ENCODE data around the gene SH3PXD2A.

DNA sequence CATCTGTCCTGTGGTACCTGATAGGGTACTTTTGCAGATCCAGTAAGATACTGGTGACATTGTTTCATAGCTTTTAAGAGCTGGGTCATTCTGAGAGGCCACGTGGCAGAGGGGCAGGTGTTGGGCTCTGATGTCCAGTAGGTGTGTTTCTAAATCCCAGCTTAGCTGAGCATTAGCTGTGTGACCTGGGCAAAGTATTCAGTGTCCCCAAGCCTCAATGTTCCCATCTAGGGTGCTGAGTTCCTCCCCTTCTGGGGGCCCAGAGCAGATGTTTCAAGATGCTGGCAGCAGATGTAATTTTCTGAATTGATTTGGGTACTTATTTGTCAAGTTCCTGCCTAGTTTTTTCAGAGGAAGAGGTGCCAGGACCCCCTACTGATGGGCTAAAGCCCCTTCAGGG lies 309.0 kb downstream of the SH3PXD2A start:
- TF ChIP-seq, protein P1, sequence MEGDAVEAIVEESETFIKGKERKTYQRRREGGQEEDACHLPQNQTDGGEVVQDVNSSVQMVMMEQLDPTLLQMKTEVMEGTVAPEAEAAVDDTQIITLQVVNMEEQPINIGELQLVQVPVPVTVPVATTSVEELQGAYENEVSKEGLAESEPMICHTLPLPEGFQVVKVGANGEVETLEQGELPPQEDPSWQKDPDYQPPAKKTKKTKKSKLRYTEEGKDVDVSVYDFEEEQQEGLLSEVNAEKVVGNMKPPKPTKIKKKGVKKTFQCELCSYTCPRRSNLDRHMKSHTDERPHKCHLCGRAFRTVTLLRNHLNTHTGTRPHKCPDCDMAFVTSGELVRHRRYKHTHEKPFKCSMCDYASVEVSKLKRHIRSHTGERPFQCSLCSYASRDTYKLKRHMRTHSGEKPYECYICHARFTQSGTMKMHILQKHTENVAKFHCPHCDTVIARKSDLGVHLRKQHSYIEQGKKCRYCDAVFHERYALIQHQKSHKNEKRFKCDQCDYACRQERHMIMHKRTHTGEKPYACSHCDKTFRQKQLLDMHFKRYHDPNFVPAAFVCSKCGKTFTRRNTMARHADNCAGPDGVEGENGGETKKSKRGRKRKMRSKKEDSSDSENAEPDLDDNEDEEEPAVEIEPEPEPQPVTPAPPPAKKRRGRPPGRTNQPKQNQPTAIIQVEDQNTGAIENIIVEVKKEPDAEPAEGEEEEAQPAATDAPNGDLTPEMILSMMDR (conservative IDR thresholded peaks at IDR 0.05; ENCODE audit: low read depth, low read length) = no peak
- TF ChIP-seq POLR2A (IDR thresholded peaks at IDR 0.05; ENCODE audit: low read depth, low read length) = no peak
- TF ChIP-seq SMC3 (IDR thresholded peaks at IDR 0.05; ENCODE audit: low read depth, low read length) = no peak
- TF ChIP-seq, protein P2, sequence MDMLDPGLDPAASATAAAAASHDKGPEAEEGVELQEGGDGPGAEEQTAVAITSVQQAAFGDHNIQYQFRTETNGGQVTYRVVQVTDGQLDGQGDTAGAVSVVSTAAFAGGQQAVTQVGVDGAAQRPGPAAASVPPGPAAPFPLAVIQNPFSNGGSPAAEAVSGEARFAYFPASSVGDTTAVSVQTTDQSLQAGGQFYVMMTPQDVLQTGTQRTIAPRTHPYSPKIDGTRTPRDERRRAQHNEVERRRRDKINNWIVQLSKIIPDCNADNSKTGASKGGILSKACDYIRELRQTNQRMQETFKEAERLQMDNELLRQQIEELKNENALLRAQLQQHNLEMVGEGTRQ (IDR thresholded peaks at IDR 0.05; ENCODE audit: low read depth, low read length) = no peak
- no peak for TF ChIP-seq CHD1 (IDR thresholded peaks at IDR 0.05; ENCODE audit: low read depth, low read length)
